Sigmoid colon (tissue), 7 donors: Measurements from ENCODE around the gene TNFAIP2. TPM values are rescaled to one million over a fixed set of nuclear protein-coding genes. Genes with fewer than 3 reads are reported as not detected.

ENCODE experiments used
- DNase-seq: peaks from one replicate; pipeline ENCODE4 v3.0.0-alpha.2; 2019
- H3K27ac ChIP-seq, 4 donors: fragments of 200-600 bp; sonication (generic); one replicate each; pipeline ENCODE4 v1.5.1; 2016 to 2019; ENCODE audit warnings: mild to moderate bottlenecking in 1 of 4
- H3K27me3 ChIP-seq, 3 donors: fragments of 200-600 bp; sonication (generic); one replicate each; pipeline ENCODE4 v1.5.1; 2019; ENCODE audit warnings: mild to moderate bottlenecking in 1 of 3
- H3K36me3 ChIP-seq, 4 donors: fragments of 200-600 bp; sonication (generic); one replicate each; pipeline ENCODE4 v1.5.1; 2016 to 2019
- H3K4me1 ChIP-seq, 4 donors: fragments of 200-600 bp; sonication (generic); one replicate each; pipeline ENCODE4 v1.5.1; 2017 to 2019
- H3K4me3 ChIP-seq, 4 donors: fragments of 200-600 bp; sonication (generic); one replicate each; pipeline ENCODE4 v1.5.1; 2017 to 2019; ENCODE audit warnings: mild to moderate bottlenecking in 2 of 4, moderate library complexity in 1 of 4
- H3K9me3 ChIP-seq, 4 donors: fragments of 200-600 bp in 3 of 4; sonication (generic) in 3 of 4; one replicate each; pipeline versions ENCODE4 v1.5.1 to v1.6.1; 2013 to 2019
- EP300 ChIP-seq, 4 donors: sonication (generic); formaldehyde crosslinking; IDR thresholded peaks; one replicate each; pipeline ENCODE4 v1.6.1; 2017; ENCODE audit warnings: antibody characterized with exemption in 4 of 4
- POLR2A ChIP-seq, 2 donors: fragments of 450-650 bp; IDR thresholded peaks; one replicate each; pipeline ENCODE4 v1.6.1; 2016; ENCODE audit warnings: antibody characterized with exemption in 2 of 2, mild to moderate bottlenecking in 2 of 2, moderate library complexity in 2 of 2
- POLR2AphosphoS5 ChIP-seq, 4 donors: sonication (generic); formaldehyde crosslinking; IDR thresholded peaks; one replicate each; pipeline ENCODE4 v1.6.1; 2017; ENCODE audit warnings: antibody characterized with exemption in 4 of 4
- WGBS, 2 donors: extraction: QIAGEN DNeasy Blood & Tissue Kit; methylation state at CpG; one replicate each; pipeline ENCODE4 v1.1.7; 2013; 5-methylcytosine and 5-hydroxymethylcytosine counted together
- intact Hi-C: fragments of 100-400 bp; cut with DNase I; formaldehyde crosslinking; loops from one replicate; pipeline ENCODE4 v1.15.1; 2023
- polyA plus RNA-seq, 3 donors: library from polyadenylated mRNA; stranded (reverse); fragments of 200-250 nt; gene quantifications; one replicate each; pipeline ENCODE4 v1.2.3, GENCODE V29; 2013
- total RNA-seq, 4 donors: library from RNA; depleted of rRNA; stranded (reverse); fragments of >200 nt; gene quantifications; one replicate each; pipeline ENCODE4 v1.1.0, GENCODE V29; 2016
- TF ChIP-seq, protein P1 (sequence below), 4 experiments: fragments of 450-650 bp in 3 of 4; fragments of 200-600 bp in 1 of 4; IDR thresholded peaks; one replicate each; pipeline ENCODE4 v1.5.1; 2016 to 2019; ENCODE audit warnings: antibody characterized with exemption in 4 of 4, mild to moderate bottlenecking in 3 of 4, moderate library complexity in 2 of 4
- donor health status: healthy with polysubstance abuse.
- donor health status: Bipolar disorder and iron deficiency.
- donor health status: healthy.

TNFAIP2 gene
- total and polyA plus RNA-seq, 7 donors, result 11.8 to 68.0 (median 33.5) TPM

DNA sequence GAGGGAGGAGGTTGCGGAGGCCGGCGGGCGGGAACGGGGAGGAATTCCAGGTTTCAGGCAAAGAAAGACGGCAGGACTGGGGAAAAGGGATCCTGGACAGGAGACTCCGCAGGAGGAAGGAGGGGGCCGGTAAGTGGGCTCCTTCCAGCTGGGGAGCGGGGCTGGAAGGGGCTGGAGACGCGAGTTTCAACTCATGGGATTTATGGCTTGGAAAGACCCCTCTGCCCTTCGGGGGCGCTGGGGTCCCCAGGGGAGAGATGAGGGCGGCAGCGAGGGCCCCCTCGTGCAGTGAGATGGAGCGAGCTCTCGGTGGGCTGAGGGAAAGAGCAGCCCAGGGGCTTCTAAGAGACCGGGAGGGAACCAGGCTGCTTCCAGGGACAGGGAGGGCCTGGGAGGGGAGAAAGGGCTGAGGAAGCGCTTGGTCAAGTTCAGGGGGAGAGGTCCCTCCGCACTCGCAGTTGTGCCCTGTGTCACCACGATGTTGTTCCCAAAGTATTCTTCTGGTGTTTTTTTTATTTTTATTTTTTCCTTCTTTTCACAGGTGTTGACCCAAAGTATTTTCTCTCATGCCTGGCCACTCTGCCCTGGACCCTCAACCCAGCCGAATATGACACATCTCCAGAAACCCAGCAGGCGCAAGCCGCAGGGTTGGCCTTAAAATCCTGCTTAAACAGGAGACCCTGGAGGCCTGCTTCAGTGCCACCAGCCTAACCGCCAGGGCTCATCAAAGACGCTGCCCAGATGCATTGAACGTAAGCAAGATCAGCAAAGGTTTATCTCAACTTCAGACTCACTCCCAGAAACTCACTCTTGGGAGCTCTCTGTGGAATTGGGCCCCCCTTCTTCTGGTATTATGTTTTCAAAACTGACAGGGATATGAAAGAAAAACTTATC, 16.1 kb downstream of the TNFAIP2 start:
- peak overlapping the region in 3 of 4 donors; percentile 7 to 72 (median 58) for H3K27ac ChIP-seq

DNA sequence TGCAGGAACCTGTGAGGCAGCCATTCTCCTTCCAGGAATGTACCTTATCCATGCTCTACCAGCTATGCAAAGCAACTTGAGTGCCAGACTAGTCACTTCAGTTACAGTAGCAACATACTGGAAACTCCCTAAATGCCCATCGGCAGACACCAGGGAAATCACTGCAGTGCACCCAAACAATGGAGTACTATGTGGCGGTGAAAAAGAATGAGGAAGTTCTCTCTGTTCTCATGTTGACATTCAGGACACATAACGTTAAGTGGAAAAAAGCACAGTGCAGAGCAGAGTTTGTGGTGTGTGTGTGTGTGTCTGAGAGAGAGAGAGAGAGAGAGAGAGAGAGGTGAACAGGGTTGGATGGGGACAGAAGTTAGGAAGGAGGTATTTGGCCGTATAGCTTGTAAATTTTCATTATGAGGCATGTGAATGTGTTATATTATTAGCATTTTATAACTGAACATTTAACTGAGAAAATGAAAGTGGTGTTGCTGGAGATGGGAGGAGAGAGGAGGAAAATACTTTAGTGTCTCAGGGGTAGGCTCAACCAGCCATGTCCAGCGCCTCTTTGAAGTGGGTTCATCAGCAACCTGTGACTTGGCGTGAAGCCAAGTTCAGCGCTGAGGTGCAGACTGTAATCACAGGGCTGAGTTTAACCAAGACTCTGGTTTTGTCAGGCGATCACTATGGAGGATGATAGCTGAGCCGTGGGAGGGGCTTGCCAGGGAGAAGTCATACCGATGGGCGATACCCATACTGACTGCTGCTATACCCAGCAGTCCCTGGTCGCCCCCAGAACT, 17.3 kb downstream of the TNFAIP2 start:
- Histone ChIP-seq H3K4me1 (peaks cover 0 to 47% (median 34%) of the 10 kb centered on the region in 4 donors), H3K36me3 (peaks cover 0 to 7% (median 0%) of the 10 kb centered on the region in 4 donors), H3K27ac (no peak overlapping the region), H3K27me3 (peaks cover 0 to 11% (median 0%) of the 10 kb centered on the region in 3 donors), H3K9me3 (no peaks in the 10 kb centered on the region), H3K4me3 (no peak overlapping the region)
- TF ChIP-seq EP300 (IDR thresholded peaks at IDR 0.05), result no peak
- no peak for TF ChIP-seq POLR2AphosphoS5 (IDR thresholded peaks at IDR 0.05)
- TF ChIP-seq POLR2A (IDR thresholded peaks at IDR 0.05), result no peak
- TF ChIP-seq, protein P1, sequence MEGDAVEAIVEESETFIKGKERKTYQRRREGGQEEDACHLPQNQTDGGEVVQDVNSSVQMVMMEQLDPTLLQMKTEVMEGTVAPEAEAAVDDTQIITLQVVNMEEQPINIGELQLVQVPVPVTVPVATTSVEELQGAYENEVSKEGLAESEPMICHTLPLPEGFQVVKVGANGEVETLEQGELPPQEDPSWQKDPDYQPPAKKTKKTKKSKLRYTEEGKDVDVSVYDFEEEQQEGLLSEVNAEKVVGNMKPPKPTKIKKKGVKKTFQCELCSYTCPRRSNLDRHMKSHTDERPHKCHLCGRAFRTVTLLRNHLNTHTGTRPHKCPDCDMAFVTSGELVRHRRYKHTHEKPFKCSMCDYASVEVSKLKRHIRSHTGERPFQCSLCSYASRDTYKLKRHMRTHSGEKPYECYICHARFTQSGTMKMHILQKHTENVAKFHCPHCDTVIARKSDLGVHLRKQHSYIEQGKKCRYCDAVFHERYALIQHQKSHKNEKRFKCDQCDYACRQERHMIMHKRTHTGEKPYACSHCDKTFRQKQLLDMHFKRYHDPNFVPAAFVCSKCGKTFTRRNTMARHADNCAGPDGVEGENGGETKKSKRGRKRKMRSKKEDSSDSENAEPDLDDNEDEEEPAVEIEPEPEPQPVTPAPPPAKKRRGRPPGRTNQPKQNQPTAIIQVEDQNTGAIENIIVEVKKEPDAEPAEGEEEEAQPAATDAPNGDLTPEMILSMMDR (IDR thresholded peaks at IDR 0.05), result no peak
- 35 to 46% methylated on average over 12 of the region's 12 CpGs for WGBS, 2 donors
- intact Hi-C loops, result no loop called here
- DNase-seq, result no peak

More for the DNA sequence above, 16.1 kb downstream of the TNFAIP2 start:
- peaks cover 0 to 17% (median 0%) of the 10 kb centered on the region in 4 donors for H3K36me3 ChIP-seq
- no peaks in the 10 kb centered on the region for H3K9me3 ChIP-seq
- intact Hi-C loops, result no loop called here
- TF ChIP-seq POLR2A (IDR thresholded peaks at IDR 0.05), result no peak
- TF ChIP-seq EP300 (IDR thresholded peaks at IDR 0.05), result no peak
- TF ChIP-seq, protein P1 (IDR thresholded peaks at IDR 0.05), result no peak
- TF ChIP-seq POLR2AphosphoS5 (IDR thresholded peaks at IDR 0.05), result peak in 2 of 4 donors; percentile 19 to 44
- WGBS, 2 donors, result 58 to 70% methylated on average over 29 of the region's 29 CpGs
- DNase-seq, result no peak
- H3K27me3 ChIP-seq, result peaks cover 0 to 10% (median 0%) of the 10 kb centered on the region in 3 donors
- peak overlapping the region in 3 of 4 donors; percentile 21 to 31 (median 26) for H3K4me3 ChIP-seq
- H3K4me1 ChIP-seq, result peaks cover 0 to 48% (median 34%) of the 10 kb centered on the region in 4 donors

DNA sequence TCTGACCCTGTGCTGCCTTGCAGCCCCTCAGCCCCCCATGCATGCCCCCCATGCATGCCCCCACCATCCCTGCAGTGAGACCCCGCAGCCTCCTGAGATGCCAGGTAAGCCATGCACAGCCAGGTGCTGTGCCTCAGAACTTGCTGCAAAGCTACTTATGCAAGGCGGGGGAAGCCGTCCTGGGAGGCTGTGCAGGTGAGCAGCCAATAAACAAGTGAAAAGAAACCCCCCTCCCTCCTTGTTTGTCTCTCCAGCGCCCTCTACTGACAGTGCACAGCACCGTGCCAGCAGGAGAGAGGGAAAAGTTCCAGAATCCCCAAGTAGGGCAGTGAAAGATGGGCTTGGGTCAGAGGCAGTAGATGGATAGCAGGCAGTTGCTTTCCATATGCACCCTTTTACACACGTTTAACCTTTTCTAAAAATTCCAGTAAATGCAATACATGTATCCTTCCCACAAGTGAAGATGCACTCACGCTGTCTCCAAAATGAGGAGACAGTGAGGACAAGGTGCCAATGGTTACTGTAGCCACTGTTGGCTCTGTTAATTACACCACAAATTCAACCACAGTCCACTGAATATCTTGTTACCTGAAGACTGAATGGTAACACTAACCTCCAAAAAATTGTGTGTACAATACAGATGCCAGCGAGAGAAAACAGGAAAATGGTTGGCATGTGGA, 18.0 kb downstream of the TNFAIP2 start:
- TF ChIP-seq, protein P1 (IDR thresholded peaks at IDR 0.05), result peak in 3 of 4 experiments; percentile 18 to 61 (median 33)
- TF ChIP-seq POLR2AphosphoS5 (IDR thresholded peaks at IDR 0.05), result no peak
- peaks cover 0 to 40% (median 32%) of the 10 kb centered on the region in 4 donors for H3K4me1 ChIP-seq
- peaks cover 0 to 14% (median 0%) of the 10 kb centered on the region in 3 donors for H3K27me3 ChIP-seq
- H3K9me3 ChIP-seq, result no peaks in the 10 kb centered on the region
- no peak overlapping the region for H3K4me3 ChIP-seq
- peaks cover 0 to 2% (median 0%) of the 10 kb centered on the region in 4 donors for H3K36me3 ChIP-seq
- H3K27ac ChIP-seq, result no peak overlapping the region
- 25 to 29% methylated on average over 8 of the region's 8 CpGs for WGBS, 2 donors
- intact Hi-C loops, result no loop called here
- no peak for DNase-seq

DNA sequence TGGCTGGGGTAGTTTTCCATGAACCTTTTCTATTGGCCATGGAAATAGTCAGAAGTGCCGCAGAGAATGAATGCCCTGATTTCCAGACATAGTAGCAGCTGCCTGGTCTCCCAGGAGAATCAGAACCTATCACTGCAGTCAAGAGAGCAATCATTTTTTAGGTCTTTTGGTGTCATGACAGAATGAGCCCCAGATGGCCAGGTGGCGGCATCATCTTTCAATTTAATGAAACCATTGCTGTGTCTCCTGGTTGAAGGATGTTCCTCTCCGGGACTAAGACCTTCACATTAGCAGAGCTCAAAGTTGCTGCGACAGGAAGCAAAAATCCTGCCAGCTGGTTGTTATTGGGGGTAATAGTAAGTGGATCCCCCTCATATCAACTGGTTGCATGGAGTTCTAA, 18.8 kb downstream of the TNFAIP2 start:
- 80 to 92% methylated on average over 4 of the region's 4 CpGs for WGBS, 2 donors
- Histone ChIP-seq H3K4me1 (peaks cover 0 to 32% (median 25%) of the 10 kb centered on the region in 4 donors), H3K9me3 (no peaks in the 10 kb centered on the region), H3K4me3 (no peak overlapping the region), H3K36me3 (no peaks in the 10 kb centered on the region), H3K27ac (no peak overlapping the region), H3K27me3 (peaks cover 0 to 14% (median 0%) of the 10 kb centered on the region in 3 donors)
- intact Hi-C loops, result no loop called here
- TF ChIP-seq EP300 (IDR thresholded peaks at IDR 0.05) (no peak), POLR2AphosphoS5 (IDR thresholded peaks at IDR 0.05) (no peak), POLR2A (IDR thresholded peaks at IDR 0.05) (no peak)
- TF ChIP-seq, protein P1 (IDR thresholded peaks at IDR 0.05), result no peak
- DNase-seq, result no peak
